ENCODE results near the gene TTLL7. TPM values are rescaled to one million over a fixed set of nuclear protein-coding genes. Genes with fewer than 3 reads are reported as not detected.
A peak's percentile ranks its signal among the peaks of the same experiment; 100 is the strongest.

Gene TTLL7
- total and polyA plus RNA-seq, 2 donors (not counting 1 experiment from before 2014, with no cell fraction given), result 0.01 TPM; not detected in 1

DNA sequence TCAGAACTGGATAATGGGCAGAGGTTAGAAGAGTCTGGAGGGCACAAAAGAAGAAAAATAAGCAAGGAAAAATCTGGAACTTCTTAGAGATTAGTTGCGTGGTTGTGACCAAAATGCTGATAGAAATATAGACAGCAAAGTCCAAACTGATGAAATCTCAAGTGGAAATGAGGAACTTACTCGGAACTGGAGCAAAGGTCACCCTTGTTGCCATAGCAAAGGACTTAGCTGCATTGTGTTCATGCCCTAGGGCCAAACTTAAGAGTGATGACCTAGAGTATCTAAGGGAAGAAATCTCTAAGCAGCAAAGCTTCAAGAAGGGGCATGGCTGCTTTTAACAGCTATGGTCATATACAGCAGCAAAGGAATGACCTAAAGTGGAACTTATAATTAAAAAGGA lies 180.0 kb downstream of the TTLL7 start:
- CTCF ChIA-PET, result no interaction called here
- intact Hi-C loops (cut with micrococcal nuclease), result no loop called here
- H3K4me1 Mint-ChIP-seq, result peaks cover 15% of the 10 kb centered on the region
- Histone ChIP-seq H3K9me3 (ENCODE audit: control extremely low read depth in 1 of 3, control insufficient read depth in 2 of 3, insufficient read depth in 1 of 3, low read length in 2 of 3) (peaks cover 0 to 5% (median 2%) of the 10 kb centered on the region in 3 donors), H3K4me2 (replicated peaks; ENCODE audit: low read depth, low read length, poor library complexity, severe bottlenecking) (no peak overlapping the region), H2AFZ (ENCODE audit: insufficient read depth, low read depth, low read length, poor library complexity, severe bottlenecking) (no peak overlapping the region), H3K4me1 (ENCODE audit: control insufficient read depth in 2 of 2, insufficient read depth in 2 of 2, low read length in 2 of 2) (peaks cover 6 to 7% of the 10 kb centered on the region in 2 donors), H3K27me3 (replicated peaks in 1 of 4; ENCODE audit: control extremely low read depth in 1 of 4, control insufficient read depth in 3 of 4, insufficient read depth in 4 of 4, low read length in 3 of 4) (no peaks in the 10 kb centered on the region), H4K20me1 (ENCODE audit: control insufficient read depth, insufficient read depth, low read length, poor library complexity, severe bottlenecking) (no peaks in the 10 kb centered on the region), H3K36me3 (replicated peaks in 1 of 2; ENCODE audit: control extremely low read depth in 1 of 2, control insufficient read depth in 1 of 2, extremely low read depth in 1 of 2, insufficient read depth in 2 of 2, low read length in 1 of 2) (no peaks in the 10 kb centered on the region), H3K4me3 (ENCODE audit: control extremely low read depth in 1 of 5, extremely low read depth in 1 of 5, insufficient read depth in 1 of 5, low read depth in 2 of 5, low read length in 4 of 5) (no peak overlapping the region), H3K27ac (ENCODE audit: low read length in 2 of 2) (no peak overlapping the region), H3K9ac (ENCODE audit: low read length) (no peak overlapping the region), H3K79me2 (ENCODE audit: control insufficient read depth, insufficient read depth, low read length) (no peaks in the 10 kb centered on the region)
- H3K9me3 Mint-ChIP-seq (ENCODE audit: insufficient read depth), result peaks cover 2% of the 10 kb centered on the region
- TF ChIP-seq CTCF (IDR thresholded peaks at IDR 0.05), result no peak
- TF ChIP-seq EZH2 (IDR thresholded peaks at IDR 0.05; ENCODE audit: borderline replicate concordance, insufficient read depth, low read depth, low read length, poor library complexity, severe bottlenecking), result no peak
- peak; percentile 31 for ATAC-seq (ENCODE audit: low read depth)
- no peak overlapping the region for H3K27ac Mint-ChIP-seq
- WGBS (ENCODE audit: insufficient coverage), result 71% methylated on average over 2 of the region's 2 CpGs
- H3K4me3 Mint-ChIP-seq, result peak overlapping the region; percentile 4
- POLR2A ChIA-PET, result no interaction called here
- DNase-seq, result peak; percentile 22
- no peaks in the 10 kb centered on the region for H3K27me3 Mint-ChIP-seq

DNA sequence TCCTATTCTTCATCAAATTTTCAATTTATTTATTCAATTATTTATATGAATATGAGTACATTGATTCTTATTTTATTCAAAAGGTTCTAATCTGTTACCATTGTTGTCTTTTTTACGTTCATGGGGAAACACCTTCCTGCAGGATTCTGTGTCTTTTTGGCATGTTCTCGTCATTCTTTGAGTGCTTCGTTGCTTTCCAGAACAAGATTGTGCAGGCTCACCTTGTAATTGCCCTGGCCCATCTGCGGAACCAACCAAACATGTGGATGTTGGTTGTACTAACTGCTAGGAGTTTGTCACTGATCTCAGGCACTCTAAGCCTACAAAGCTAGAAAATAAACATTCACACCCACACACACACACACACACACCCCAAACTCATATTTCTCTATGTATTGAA lies 182.1 kb downstream of the TTLL7 start:
- Histone ChIP-seq H3K36me3 (replicated peaks in 1 of 2; ENCODE audit: control extremely low read depth in 1 of 2, control insufficient read depth in 1 of 2, extremely low read depth in 1 of 2, insufficient read depth in 2 of 2, low read length in 1 of 2) (no peaks in the 10 kb centered on the region), H3K4me2 (replicated peaks; ENCODE audit: low read depth, low read length, poor library complexity, severe bottlenecking) (no peak overlapping the region), H4K20me1 (ENCODE audit: control insufficient read depth, insufficient read depth, low read length, poor library complexity, severe bottlenecking) (no peaks in the 10 kb centered on the region), H3K4me3 (ENCODE audit: control extremely low read depth in 1 of 5, extremely low read depth in 1 of 5, insufficient read depth in 1 of 5, low read depth in 2 of 5, low read length in 4 of 5) (no peak overlapping the region), H3K9me3 (ENCODE audit: control extremely low read depth in 1 of 3, control insufficient read depth in 2 of 3, insufficient read depth in 1 of 3, low read length in 2 of 3) (peaks cover 0 to 5% (median 2%) of the 10 kb centered on the region in 3 donors), H3K27ac (ENCODE audit: low read length in 2 of 2) (no peak overlapping the region), H3K9ac (ENCODE audit: low read length) (no peak overlapping the region), H3K4me1 (ENCODE audit: control insufficient read depth in 2 of 2, insufficient read depth in 2 of 2, low read length in 2 of 2) (peaks cover 6 to 7% of the 10 kb centered on the region in 2 donors), H3K27me3 (replicated peaks in 1 of 4; ENCODE audit: control extremely low read depth in 1 of 4, control insufficient read depth in 3 of 4, insufficient read depth in 4 of 4, low read length in 3 of 4) (no peaks in the 10 kb centered on the region), H2AFZ (ENCODE audit: insufficient read depth, low read depth, low read length, poor library complexity, severe bottlenecking) (no peak overlapping the region), H3K79me2 (ENCODE audit: control insufficient read depth, insufficient read depth, low read length) (no peaks in the 10 kb centered on the region)
- 80% methylated on average over 2 of the region's 4 CpGs for WGBS (ENCODE audit: insufficient coverage)
- Mint-ChIP-seq H3K27me3 (no peaks in the 10 kb centered on the region), H3K27ac (no peak overlapping the region), H3K4me1 (peaks cover 15% of the 10 kb centered on the region), H3K9me3 (ENCODE audit: insufficient read depth) (peaks cover 2% of the 10 kb centered on the region), H3K4me3 (no peak overlapping the region)
- POLR2A ChIA-PET, result no interaction called here
- ATAC-seq (ENCODE audit: low read depth) (no peak), DNase-seq (no peak)
- CTCF ChIA-PET, result no interaction called here
- intact Hi-C loops (cut with micrococcal nuclease), result no loop called here
- TF ChIP-seq CTCF (IDR thresholded peaks at IDR 0.05) (no peak), EZH2 (IDR thresholded peaks at IDR 0.05; ENCODE audit: borderline replicate concordance, insufficient read depth, low read depth, low read length, poor library complexity, severe bottlenecking) (no peak)

All from B cell (primary cell).